Measurements from ENCODE around the gene ATF6B.
"Not testable (repeated sequence)": the region's sequence is repeated elsewhere in the genome, so short reads cannot be mapped to it uniquely, and the experiment has no call there.

The ATF6B gene

DNA sequence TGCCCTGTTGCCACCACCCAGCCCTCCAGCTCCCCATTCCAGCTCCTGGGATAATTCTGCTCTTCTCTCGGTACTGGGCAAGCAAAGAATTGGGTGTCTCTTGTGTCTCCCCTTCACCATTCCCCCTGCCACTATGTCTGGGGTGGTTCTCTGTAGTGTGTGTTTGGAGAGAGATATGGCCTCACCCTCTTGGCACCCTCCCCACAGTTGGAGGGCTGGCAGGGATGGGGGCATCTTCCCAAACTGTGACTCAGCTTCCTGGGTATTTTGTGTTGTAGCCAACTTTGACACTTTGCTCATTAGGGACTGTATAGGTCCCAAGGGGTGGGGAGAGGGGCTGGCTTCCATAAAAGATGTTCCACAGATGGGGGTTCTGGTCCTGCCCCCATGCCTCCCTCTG, 20.6 kb downstream of the ATF6B start:
- peak; percentile 63 for DNase-seq (ENCODE audit: low read depth)

DNA sequence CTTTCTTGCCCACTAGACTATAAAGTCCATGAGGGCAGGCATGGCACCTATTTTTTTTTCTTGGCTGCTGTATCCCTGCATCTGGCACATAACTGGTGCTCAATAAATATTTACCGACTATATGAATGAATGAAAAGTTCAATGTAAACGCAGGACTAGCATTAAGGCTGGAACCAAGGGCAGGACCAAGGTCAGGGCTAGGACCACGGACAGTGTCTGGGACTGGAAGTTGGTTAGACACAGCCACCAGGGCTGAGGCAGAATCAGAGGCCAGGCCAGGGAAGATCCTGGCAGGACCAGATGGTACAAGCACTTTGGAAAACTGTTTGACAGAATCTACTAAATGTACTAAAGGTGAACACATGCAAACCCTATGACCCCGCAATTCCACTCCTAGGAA, 22.6 kb downstream of the ATF6B start:
- DNase-seq (ENCODE audit: low read depth) = no peak

DNA sequence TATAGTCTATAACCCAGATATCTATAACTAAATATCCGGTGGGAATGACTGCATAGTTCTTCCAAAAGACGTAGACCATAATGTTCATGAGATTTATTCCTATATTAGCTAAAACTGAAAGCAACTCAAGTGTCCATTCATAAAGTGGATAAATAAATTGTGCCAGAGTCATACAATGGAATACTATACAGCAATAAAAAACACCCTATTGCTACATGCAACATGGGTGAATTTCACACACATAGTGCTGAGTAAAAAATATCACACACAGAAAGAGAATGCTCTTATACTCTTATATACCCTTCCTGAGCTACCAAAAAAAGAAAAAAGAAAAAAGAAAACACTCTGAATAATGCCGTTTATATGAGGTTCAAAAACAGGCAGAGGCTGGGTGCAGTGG, 25.8 kb downstream of the ATF6B start:
- DNase-seq (ENCODE audit: low read depth) = no peak

DNA sequence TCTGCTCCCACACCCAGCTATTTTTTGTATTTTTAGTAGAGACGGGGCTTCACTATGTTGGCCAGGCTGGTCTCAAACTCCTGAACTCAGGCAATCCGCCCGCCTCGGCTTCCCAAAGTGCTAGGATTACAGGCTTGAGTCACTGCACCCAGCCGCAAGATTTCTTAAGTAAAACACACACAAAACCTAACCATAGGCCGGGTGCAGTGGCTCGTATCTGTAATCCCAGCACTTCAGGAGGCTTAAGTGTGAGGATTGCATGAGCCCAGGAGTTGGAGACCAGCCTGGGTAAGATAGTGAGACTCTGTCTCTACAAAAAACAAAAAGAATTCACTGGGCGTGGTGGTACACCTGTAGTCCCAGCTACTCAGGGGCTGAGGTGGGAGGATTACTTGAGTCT, 27.8 kb downstream of the ATF6B start:
- not testable (repeated sequence) for DNase-seq (ENCODE audit: low read depth)

DNA sequence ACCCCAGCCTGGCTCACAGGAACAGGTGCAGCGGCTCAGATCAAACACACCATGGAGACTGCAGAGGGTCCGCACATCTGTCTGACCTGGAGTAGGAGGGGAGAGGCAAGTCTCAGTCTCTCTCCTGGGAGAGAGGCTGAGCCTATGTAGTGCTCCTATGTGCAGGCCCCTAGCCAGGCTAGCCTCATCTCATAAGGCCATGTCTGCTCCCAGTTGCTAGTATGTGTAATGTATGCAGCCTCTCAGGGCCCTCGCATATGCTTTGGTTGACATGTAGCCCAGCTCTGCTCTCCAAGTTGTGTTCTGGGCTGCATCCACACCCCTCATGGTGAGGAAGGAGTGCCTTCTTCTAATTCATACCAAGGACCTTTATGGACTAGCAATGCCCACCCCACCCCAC, 30.7 kb downstream of the ATF6B start:
- DNase-seq (ENCODE audit: low read depth) = no peak

DNA sequence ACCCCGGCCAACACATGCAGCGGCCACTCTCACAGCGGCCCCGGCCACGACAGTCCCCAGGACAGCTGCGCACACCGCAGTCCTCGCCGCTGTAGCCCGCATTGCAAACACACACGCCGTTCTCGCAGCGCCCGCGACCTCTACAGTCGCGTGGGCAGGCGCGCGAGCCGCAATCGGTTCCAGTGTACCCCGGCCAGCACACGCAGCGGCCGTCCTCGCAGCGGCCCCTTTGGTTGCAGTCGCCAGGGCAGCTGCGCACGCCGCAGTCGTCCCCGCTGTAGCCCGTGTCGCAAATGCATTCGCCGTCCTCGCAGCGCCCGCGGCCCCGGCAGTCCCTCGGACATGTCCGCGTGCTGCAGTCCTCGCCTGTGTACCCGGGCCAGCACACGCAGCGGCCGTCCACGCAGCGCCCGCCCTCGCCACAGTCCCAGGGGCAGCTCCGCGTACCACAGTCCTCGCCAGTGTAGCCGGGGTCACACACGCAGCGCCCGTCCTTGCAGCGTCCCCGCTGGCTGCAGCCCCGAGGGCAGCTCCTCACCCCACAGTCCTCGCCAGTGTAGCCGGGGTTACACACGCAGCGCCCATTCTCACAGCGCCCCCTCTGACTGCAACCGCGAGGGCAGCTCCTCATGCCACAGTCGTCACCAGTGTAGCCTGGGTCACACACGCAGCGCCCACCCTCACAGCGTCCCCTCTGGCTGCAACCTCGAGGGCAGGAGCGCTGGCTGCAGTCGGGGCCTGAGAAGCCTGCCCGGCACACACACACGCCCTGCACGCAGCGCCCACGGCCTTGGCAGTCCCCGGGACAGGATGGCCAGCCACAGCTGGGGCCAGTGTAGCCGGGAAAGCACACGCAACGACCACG, 31.4 kb downstream of the ATF6B start:
- DNase-seq (ENCODE audit: low read depth) = no peak

DNA sequence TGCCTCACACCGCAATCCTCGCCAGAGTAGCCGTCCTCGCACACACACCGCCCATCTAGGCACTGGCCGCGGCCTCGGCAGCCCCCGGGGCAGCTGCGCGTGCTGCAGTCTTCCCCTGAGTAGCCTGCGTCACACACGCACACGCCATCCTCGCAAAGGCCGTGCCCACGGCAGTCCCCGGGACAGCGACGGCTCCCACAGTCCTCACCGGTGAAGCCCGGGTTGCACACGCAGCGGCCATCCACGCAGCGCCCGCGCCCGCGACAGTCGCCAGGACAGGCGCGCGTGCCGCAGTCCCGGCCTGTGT, 32.0 kb downstream of the ATF6B start:
- no peak for DNase-seq (ENCODE audit: low read depth)

DNA sequence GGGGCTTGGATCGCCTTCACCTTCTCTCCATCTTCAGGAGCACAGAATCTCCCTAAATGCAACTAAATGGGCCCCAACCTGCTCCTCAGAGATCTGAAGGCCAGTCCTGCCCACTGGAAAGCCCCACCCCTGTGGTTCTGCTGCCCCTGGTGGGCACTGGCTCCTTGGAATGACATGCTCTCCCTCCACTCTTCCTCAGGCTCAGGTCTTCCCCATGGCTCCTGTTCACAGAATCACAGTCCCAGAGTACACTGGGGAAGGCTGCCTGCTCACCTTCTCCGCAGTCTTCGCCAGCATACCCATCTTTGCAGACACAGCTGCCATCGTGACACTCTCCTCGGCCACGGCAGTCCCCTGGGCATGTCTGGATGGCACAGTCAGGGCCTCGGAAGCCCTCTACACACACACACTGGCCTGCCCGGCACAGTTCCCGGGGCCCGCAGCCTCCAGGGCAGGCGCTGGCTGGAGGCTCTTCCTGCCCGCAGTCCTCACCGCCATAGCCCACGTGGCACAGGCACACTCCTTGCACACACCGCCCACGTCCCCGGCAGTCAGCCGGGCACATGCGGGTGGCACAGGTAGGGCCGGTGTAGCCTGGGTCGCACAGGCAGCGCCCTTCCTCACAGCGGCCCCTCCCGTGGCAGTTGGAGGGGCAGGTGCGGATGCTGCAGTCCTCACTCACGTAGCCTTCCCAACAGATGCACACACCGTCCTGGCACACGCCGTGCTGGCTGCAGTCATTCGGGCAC, 32.5 kb downstream of the ATF6B start:
- DNase-seq (ENCODE audit: low read depth) = no peak

DNA sequence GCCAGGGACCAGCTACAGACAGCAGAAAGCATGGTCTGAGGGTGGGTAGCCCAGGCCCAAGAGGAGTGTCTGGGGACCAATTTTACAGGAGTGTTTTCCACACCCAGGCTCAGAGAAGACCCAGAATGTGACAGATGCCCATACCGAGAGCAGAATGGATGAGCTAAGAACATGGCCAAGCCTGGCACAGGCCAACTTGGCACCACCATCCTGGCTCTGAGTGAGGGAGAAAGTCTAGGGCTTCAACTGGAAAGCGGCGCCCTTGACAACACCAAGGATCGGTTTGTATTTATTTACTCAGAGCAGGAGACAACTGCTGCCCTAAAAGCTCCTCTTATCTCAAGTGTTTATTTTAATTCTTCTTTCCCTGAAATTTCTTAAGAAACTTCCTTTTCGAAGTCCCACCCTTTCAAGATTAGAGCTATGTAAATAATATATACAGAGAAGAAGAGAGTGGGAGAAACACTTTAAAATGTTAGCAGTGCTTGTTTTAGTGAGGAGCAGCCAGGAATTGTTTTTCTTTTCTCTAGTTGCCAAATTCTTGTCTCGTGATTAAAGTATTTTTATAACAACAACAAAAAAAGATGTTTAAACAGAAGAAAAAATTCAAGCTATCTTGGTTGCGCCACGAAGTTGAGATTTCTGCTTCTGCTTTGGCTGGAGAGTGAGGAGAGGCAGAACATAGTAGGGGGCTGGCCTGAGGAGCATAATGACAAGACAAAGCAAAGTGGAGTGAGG, 35.1 kb downstream of the ATF6B start:
- peak; percentile 87 for DNase-seq (ENCODE audit: low read depth)

DNA sequence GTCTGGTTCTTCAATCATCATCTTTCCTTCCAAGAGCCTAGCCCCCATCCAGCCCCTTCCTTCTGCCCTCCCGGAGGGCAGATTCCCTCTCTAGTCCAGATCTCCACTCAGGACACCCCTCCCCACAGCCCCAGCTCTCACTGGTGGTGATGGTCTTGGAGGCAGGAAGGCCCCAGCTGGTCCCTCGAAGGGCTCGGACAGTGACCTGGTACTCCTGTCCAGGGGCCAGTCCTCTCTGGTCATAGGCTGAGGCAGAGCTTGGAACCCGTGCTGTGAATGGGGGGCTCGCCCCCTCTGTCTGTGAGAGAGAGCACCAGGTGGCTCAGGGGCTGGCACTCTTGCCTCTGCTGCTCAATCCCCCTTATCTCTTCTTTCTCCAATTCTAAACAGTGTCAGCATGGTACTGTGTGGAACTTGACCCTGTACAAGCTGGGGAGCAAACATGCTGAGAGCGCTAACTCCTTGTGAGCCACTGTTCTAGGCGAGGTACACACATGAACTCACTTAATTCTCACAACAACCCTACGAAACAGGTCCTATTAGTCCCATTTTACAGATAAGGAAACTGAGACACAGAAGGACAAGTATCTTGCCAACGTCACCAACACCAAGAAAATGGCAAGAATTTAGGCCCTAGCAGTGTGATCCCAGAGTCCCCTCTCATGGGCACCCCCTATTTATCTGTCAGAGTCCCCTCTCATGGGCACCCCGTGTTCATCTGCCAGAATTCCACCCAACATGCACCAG, 38.8 kb downstream of the ATF6B start:
- no peak for DNase-seq (ENCODE audit: low read depth)

DNA sequence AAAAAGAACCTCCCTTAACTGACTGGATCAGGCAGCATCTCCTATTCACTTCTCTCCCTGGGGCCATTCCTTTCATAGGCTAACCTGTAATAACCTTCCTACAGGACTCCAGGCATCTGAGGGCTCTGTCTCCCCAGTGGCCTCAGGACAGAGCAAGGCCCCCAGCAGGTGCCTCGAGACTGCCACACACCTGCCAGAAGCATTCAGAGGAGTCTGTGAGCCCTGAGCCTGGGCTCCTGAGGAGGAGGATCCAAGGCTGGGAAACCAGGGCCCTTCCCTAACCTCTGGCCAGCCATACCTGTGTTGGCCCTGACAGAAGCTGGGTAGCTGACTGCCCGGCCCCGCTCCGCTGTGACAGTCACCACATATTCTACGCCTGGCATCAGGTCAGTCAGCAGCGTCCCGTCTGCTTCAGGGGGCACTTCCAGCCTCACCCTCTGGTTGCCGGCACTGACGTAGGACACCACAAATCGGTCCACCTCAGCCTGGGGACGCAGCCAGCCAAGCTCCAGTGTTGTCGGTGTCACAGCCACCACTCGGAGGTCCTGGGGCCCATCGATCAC, 39.5 kb downstream of the ATF6B start:
- DNase-seq (ENCODE audit: low read depth) = no peak

DNA sequence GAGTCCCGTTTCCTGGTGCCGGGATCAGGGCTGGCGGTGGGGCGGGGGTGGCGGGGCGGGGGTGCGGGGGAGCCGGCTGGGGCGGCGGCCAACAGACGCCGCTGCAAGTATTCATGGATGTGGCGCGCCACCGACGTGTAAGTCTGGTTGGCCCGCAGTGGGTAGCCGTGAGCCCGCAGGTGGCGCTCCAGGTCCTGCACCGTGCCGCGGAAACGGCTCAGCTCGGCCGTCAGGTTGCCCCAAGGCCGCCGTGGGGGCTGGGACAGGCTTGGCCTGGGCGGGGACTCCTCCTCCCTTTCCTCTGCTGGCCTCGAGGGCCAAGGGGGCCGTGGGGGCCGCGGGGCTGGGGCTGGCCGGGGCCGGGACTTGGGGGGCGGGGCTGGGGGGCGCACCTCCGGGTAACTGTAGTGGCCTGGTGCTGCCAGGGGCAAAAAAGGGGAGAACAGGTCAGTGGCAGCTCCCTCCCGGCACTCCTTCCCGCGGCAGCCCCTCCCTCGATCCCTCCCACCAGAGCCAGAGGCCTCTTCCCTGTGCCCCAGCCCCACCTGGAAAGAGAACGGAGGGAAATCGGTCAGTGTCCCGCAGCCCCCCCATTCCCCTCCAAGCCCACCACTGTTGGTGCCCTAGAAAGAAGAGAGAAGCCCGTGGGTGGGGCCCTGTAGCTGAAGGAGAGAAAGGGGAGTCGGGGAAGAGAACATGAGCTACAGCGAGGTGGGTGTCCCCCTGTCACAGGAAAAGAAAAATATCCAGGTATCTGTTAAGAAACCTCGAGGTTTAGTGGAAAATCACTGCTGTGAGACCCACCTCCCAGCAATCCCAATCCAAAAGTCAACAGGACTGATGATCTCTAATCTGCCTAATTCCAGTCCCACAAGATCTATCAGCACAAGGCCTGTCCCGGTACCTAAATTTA, 40.2 kb downstream of the ATF6B start:
- DNase-seq (ENCODE audit: low read depth) = peak; percentile 80

DNA sequence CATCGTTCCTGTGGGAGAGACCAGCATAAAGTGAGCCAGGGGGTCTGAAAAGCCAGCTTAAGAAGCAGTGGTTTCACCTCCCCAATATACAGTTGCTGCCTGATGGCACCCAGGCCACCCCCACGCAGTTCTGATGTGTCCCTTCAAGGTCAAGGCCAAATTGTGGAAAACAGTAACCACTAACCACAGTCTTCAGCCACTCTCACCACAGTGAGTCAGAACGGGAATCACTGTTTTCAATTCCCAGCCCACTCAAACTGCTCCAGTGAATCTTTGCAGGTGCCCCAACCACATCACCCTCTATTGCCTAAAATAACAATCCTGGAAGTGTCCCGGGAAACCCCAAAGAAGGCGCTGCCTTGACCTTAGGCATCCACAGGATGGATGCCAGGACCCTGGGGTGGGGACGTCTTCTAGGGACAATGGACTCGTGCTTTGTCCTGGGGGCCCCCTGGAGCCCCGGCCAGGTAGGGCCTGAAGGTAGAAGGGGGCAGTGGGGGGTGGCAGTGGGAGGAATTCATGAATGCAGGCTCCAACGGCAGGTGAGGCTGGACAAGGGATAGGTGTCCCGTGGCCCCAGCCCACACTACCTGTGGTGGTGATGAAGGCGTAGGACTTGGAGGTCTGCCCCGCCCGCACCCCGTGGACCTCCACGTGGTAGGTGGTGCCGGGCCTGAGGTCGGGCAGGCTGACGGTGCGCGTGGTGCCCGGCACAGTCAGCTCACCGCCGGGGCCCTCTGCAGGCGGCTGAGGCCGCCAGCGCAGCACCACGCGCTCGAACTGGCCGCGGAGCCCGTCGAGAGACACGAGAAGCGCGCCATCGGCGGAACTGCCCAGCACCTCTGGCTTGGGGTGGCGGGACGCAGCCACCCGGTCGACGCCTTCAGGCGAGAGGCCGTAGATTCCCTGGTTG, 41.1 kb downstream of the ATF6B start:
- DNase-seq (ENCODE audit: low read depth) = peak; percentile 41

DNA sequence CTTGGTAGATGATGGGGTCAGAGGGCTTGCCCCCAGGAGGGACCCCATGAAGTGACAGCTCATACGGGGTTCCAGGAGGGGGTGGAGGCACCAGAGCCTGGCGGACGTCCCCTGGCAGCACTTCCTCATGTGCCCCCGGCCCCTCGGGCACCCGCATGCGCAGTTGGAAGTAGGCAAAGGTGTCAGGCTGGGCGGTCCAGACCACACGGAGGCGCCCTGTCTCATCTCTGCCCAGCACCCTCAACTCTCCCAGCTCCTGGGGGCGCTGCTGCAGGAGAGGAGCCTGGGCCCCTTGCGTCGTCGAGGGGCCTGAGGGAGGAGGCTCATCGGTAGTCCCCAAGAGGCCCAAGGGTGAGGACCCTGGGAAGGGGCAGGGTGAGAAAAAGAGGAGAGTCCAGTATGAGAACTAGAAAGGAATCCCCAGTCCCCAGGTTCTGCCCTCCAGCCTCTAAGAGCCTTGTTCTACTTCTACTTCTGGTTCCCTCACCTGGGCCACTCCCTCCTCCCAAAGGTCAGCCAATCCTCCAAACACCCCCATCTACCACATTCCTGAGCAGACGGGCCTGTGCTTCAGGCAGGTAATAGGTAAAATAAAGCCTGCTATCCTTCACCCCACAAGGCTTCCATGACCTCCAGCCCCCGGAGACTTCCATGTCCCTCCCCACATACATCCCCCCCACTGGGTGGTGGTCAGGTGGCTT, 42.1 kb downstream of the ATF6B start:
- DNase-seq (ENCODE audit: low read depth) = no peak

DNA sequence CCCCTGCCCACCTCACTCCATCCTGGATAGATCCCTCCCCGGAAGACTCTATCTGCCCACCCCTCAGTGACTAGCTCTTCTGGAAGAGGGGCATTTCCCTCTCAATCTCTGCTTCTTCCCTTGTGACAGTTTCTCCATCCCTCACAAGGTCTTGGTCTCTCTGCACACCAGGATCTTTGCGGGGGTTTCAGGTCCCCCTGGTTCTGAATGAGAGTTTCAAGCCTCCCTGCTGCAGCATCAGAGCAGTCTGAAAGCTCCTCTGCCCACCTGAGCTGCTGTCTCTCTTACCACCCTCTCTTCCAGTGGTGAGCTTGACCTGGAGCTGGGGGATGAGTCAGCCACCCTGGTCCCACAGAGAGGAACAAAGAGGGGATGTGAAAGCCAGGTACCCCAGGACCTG, 43.3 kb downstream of the ATF6B start:
- no peak for DNase-seq (ENCODE audit: low read depth)

DNA sequence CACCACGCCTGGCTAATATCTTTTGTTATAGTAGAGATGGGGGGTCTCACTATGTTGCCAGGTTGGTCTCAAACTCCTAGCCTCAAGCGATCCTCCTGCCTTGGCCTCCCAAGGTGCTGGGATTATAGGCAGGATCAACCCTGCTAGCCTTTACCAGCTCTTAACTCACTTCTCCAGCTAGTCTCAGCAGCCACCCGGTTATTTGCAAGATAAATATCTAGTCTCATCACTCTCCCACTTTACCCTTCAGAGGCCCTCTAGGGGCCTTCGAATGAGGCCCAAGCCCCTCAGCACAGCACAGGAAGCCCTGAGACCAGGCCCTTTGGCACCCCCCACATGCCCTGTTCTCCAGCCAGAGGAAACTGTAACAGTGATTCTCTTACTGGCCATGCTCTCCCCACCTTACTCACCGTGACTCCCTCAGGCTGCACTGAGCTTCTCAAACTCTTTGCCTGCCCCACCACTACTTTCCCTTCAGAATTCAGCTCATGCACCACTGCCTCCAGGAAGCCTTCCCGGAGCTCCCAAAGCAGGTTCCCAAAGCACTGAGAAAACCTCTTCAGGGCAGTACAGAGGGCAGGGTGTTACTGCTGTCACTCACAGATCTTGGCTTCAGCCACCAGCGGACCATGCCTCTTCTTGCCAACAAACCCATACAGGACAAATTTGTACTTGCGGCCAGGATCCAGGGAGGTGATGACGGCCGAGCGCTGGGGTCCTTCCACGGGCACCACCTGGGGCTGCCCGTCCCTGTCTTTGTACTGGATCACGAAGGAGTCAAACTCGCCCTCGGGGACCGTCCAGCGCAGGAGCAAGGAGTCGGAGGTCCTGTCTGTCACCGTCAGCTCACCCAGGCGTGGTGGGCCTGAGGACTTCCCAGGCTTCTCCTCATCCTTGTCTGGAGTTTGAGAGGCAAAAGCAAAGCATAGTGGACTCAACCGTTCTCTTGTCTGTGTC, 44.0 kb downstream of the ATF6B start:
- DNase-seq (ENCODE audit: low read depth) = no peak

DNA sequence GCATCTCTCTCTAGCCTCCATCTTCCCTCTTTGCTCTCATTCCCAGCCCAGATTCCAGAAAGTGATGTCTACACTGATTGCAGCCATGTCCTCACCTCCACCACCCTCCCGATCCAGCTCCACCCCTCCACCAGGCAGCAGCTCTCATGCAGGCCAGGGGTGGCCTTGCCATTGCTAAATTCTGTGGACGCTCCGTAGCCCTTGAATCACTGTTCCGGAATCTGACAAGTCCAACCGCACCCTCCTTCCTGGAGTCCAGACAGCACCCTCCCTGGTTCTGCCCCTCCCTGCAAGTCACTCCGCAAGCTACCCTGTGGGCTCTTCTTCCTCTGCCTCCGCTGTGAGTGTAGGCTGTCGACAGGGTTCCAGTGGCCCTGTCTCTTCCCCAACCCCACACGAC, 45.1 kb downstream of the ATF6B start:
- DNase-seq (ENCODE audit: low read depth) = peak; percentile 90

DNA sequence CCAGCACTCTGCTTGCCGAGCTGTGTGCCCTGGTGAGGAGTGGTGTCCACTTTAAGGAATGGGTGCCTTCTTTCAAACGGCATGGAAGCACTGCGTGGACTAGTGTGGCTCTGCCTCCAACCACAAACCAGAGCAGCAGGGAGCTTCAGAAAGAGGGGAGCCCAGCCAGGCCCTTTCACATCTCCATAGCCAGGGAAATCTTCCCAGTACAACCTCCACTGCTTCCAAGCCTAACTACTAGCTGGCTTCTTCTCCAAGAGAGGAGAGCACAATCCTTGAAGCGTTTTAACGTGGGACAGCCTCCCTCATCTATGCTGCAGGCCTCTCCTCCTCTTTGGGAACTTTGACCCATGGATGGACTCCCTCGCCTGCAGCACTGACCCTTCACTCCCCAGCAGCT, 45.6 kb downstream of the ATF6B start:
- no peak for DNase-seq (ENCODE audit: low read depth)
